HG02973 (cell line): Measurements from ENCODE around the gene POLR3H.

ENCODE experiments used
- ATAC-seq: cut with Tn5 transposase; IDR thresholded peaks from one replicate; pipeline ENCODE4 v1.9.1; 2021; ENCODE audit warnings: moderate library complexity; ENCODE audit not compliant: unreplicated experiment

Gene POLR3H

DNA sequence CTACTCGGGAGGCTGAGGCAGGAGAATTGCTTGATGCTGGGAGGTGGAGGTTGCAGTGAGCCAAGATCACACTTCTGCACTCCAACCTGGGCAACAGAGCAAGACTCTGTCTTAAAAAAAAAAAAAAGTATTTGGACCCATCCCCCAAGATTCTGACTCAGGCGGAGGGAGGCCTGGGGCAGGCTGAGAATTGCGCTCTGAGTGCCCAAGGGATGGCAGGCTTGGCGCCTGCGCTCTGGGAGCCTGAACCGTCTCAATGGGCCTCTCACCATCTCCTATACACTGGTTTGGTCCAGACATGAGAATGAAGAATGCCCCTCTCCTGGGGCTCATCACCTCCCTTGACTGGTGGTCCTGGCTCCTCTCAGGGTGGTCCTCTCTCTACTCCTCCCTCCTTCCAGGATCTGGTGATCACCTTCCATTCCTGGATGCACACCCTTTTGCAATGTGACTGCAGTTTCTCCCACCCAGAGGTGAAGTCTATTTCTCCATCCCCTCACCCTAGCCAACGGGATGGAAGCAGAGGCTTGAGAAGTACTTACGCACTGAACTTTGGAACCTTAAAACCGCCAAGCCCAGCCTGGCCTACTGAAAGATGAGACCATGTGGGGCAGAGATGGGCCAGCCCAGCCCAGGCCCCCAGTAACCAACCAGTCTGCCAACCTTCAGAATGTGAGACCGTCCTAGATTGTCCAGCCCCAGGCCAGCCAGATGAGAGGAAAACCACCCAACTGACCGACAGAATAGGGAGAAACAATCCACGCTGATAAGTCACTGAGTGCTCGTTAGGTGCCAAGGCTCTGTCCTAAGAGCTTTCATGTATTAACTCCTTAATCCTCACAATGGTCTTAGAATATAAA lies 4.9 kb downstream of the POLR3H start:
- ATAC-seq = no peak

DNA sequence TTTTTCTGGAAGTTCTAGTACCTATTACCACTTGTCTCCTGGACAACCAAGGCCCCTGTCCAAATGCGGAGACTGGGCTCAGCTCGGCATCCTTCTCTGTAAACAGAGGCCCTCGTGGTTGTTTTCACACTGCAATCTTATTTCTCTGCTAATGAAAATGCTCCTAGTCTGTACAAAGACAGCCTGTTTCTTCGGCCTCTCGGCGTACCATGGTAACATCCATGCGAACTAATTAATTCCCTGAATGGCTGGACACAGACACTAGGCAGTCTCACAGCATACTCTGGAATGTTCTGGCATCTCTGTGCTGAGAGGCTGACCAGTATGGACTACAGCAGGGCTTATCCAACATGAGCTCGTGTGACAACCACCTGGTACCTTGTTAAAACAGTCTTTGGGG lies 5.7 kb downstream of the POLR3H start:
- ATAC-seq = no peak

DNA sequence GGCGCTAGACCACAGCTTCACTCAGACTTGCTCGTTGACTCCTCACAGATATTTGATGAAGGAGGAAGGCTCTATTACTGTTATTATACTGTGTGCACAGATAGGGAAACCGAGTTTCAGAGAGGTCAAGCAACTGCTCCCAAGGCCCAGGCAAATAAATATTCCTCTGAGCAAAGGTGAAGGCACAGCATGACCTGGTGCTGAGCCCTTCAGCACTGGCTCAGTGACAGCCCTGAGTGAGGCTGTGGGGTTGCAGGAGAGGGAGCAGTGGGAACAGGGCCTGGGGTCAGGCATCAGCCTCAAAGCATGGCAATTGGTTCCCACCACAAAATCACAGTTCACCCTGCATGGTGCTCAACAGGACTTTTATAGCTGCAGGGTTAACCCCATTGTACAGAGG lies 7.1 kb downstream of the POLR3H start:
- no peak for ATAC-seq

GRCh38 chr22:41535244-41535643 lies 9.0 kb downstream of the POLR3H start:
- no peak for ATAC-seq

DNA sequence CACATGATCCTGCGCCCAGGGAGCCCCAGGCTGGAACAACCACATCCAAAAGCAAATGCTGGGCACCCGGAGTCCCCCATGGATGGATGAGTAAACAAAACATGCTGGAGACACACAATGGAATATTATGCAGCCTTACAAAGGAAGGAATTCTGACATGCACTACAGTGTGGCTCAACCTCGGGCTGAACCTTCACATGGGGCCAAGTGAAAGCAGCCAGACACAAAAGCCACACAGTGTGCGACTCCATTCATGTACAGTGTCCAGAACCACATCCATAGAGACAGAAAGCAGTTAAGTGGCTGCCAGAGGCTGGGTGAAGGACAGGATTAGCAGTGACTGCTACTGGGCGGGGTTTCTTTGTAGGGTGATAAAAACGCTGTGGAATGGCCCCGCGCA lies 10.1 kb downstream of the POLR3H start:
- no peak for ATAC-seq

DNA sequence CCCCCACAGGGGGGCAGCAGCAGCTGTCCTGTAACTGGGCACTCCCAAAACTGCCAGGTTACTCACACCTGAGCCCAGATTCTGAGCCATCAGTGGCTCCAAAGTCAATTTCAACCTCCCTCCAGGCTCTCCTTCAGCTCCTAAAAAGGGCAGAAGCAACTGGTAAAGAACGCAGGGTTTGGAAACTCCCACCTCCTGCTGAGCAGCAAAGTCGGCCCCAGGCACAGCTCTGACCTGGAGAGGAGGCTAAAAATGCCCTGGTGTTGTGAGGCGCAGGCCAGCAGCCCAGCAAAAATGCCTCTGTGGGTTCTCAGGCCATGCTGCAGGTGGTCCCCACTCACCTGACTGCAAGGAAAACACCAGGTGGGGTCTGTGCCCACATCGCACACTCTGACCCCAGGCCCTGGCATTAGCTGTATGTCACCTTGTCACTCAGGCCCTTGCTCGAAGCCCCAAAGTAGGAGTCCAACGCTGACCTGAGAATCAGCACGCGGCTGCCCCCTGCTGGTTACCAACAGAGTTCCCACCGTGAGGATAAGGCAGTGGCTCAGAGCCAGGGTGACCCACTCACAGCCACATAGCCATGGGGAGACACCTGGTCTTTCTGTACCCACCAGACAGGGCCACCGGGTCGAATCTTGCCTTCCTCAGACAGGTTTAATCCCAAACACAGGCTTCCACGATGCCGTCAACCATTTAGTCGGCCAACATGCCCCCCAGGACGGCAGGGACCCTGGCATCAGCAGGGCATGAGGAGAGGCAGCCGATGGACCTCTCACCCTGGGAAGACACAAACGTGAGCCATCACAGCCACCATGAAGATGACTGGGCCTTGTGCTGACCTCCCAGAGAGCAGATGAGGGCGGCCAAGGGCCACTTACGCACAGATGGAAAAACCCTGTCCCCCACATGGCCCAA lies 11.1 kb downstream of the POLR3H start:
- ATAC-seq = no peak

DNA sequence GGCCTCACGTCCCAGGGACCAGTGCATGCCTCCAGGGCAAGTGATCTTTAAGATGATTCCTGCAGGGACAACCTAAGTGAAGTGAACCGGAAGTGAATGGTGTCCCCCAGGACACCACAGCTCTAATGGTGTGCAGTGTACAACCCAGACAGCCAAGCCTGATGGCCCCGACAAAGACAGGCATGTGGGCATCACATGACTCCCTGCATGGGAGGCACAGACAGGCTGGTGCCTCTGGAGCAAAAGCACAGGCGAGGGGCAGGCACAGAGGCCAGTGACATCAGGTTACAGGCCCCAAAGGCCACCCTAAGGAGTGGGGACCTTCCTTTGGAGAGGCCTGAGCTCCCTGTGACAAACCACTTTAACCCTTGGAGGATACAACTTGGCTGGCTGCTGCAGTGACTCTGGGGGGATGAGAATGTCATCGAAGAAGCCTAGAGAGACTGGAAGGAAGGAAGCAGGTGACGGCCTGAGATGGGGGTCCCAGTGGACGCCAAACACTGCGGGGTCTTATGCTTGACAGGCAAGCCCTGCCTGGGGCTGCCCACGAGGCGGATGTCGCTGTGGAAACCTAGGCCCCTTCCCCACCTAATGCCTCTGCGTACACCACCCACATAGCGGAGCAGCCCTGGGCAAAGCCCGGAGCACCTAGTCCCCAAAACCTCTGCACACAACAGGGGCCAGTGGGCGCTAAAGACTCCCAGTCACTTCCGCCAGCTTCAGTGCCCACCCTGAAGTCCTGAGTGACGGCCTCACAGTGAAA lies 12.4 kb downstream of the POLR3H start:
- ATAC-seq = no peak

- no peak for ATAC-seq
Observed at GRCh38 chr22:41530890-41531714, 13.2 kb downstream of the POLR3H start.

GRCh38 chr22:41528938-41529561 lies 15.2 kb downstream of the POLR3H start:
- ATAC-seq = no peak

- ATAC-seq = no peak
Observed at GRCh38 chr22:41528132-41528766, 16.0 kb downstream of the POLR3H start.

DNA sequence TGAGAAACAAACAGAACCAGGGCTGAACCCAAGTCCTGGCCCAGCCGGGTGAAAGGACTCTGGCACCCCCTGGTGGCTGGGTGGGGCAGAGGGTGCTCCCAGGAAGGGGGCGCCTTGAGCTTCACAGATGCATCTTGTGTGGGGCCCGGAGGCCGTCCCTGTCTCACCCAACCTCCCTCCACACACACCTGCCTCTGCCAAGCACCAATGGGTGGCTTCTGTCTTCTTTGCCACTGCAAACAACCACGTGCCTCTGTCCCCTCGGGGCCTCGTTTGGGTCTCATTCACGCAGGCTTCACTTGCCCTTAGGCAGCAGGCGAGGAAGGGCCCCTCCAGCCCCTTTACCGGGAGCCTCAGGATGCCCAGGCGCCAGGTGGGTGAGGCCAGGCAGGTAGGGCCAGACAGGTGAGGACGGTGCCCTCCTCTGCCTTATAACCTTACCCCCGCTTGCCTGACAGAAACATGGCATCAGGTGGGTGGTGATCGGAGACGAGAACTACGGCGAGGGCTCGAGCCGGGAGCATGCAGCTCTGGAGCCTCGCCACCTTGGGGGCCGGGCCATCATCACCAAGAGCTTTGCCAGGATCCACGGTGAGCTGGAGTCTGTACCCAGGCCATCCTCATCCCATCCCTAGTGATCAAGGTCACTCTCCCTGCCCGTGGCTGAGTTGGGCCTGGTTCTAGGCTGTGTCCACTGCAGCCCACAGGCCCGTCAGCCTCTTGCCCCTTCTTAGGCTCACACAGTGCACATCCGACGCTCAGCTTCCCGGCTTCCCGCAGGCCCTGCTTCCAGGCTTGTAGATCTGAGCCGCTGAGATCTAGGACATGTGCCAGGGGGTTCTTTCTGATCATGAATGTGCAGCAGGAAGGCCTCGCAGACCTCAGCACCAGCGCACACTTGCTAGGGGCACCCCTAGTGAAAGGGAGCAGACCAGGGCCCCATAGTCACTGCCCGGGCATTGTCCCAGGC lies 17.2 kb downstream of the POLR3H start:
- ATAC-seq = no peak

DNA sequence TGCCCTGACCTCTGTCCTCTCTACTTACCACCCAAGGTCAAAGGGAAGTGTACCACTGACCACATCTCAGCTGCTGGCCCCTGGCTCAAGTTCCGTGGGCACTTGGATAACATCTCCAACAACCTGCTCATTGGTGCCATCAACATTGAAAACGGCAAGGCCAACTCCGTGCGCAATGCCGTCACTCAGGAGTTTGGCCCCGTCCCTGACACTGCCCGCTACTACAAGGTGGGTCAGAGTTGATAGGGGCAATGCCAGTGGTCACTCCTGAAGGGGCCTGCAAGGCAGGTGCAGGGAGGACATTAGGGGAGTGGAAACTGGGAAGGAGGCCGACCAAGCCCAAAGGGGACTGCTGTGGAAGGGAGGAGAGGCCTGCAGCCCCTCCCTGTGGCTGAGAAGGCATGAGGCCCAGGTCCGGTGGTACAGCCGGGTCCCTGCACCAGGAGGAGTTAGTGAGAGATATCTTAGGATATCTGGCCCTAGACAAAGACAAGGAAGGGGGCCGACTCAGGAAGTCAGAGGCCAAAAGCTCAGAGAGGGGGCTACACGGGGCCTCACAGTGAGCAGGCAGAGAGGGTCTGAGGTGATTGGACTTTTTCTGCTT lies 17.9 kb downstream of the POLR3H start:
- ATAC-seq = no peak

DNA sequence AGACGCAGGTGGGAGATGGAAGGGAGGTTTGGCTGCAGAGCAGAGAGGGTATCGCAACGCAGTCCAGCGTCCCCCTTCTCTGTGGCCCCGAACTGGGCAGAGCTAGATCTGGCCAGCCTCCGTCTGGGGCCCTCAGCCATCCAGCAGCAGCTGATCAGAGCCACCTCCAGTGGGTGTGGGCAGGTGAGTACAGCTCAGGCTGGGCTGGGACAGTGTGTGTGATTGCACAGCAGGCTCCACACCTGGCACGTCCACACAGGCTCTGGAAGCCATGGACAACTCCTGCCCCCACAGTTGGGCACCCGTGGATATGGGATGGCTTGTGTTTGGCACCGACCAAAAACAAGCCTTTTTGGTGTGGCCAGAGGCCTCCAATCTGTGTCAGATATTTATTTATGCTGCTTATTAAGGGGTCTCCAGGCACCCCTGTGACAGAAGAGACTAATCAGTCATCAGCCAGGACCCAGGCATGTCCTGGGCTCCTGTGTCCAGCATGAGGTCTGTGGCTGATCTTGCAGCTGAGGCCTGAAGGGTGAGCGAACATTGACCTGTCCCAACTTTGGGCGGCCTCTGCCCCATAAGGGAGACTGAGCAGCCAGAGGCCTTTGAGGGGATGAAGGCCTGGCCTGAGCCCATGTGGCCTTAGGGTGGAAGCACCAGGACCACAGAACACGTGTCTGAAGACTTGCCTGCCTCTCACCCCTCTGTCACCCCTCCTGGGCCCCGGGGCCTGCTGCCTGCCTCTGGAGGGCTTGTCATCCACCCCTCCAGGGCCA lies 18.6 kb downstream of the POLR3H start:
- ATAC-seq = no peak

- no peak for ATAC-seq
Observed at GRCh38 chr22:41524809-41525449, 19.3 kb downstream of the POLR3H start.

GRCh38 chr22:41524251-41524661 lies 20.0 kb downstream of the POLR3H start:
- ATAC-seq = no peak

DNA sequence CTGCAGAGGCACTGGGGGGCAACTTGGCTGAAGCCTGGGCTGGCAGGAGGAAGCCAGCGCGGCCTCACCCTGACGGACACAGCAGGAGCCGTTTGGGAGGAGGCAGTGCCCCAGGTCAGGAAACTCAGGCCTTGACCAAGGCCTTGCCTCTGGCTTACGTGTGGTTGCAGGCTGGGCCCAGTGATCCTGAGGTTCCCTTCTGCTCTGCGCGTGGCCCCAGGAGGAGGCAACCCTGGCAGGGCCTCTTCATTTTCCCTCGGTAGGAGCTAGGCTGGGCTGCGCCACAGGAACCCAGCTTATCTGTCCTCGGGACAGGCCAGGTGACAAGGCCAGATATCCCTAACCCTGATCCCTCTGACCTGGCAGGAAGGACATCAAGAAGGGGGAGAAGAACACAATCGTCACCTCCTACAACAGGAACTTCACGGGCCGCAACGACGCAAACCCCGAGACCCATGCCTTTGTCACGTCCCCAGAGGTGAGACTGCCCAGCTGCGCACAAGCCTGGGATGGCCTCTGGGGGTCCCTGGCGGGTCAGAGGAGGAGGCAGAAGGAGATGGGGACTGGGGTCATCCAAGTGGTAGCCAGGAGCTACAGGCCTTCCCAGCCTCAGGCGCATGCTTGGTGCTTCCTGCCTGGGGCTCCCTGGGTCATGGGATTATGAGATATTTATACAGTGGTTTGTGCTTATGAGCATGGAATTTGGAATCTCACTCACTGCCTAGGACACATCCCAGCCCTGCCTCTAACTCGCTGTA lies 20.6 kb downstream of the POLR3H start:
- no peak for ATAC-seq
